Smooth muscle cell of the brain vasculature (primary cell): ENCODE data around the gene SNX6.
"Not testable (repeated sequence)": the region's sequence is repeated elsewhere in the genome, so short reads cannot be mapped to it uniquely, and the experiment has no call there.

Experiments used
- DNase-seq: peaks from one replicate; pipeline ENCODE4 v3.0.0-alpha.2; 2012; ENCODE audit warnings: low read depth, low spot score

Gene SNX6

DNA sequence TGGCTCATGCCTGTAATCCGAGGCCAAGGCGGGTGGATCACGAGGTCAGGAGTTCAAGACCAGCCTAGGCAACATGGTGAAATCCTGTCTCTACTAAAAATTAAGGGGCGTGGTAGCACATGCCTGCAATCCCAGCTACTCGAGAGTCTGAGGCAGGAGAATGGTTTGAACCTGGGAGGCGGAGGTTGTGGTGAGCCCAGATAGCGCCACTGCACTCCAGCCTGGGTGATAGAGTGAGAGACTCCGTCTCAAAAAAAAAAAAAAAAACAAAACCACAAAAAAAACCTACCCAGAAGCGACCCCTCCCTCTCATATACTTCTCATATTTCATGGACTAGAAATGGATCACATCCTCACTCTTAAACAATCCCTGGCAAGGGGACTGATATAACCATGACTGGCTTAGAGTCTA, 4.4 kb upstream of the SNX6 start:
- DNase-seq = not testable (repeated sequence)

GRCh38 chr14:34633742-34634141, 3.8 kb upstream of the SNX6 start:
- DNase-seq = no peak

DNA sequence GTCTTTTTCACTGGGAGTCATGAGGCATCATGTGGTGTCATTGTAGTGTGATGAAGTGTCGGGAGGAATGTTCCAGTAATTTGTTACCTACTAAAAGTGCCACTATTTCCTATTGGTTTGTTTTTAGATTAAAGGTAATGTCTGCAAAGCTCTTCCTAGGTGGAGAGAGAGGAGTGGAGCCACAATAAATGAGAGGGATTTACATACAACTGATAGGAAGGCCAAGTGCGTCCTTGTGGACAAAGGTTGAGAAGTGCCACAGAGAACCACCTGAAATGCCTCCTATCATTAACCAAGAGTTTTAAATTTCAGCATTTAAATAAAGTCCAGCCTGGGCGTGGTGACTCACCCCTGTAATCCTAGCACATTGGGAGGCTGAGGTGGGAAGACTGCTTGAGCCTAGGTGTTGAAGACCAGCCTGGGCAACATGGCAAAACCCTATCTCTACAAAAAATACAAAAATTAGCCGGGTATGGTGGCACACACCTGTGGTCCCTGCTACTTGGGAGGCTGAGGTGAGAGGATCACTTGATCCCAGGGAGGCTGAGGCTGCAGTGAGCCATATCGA, 2.5 kb upstream of the SNX6 start:
- no peak for DNase-seq

GRCh38 chr14:34629344-34629656, 648 bp downstream of the SNX6 start:
- DNase-seq = no peak

GRCh38 chr14:34628681-34629135, 1.2 kb downstream of the SNX6 start:
- no peak for DNase-seq

- no peak for DNase-seq
Measured at GRCh38 chr14:34623506-34623905, 6.4 kb downstream of the SNX6 start.

GRCh38 chr14:34620839-34621238, 9.1 kb downstream of the SNX6 start:
- no peak for DNase-seq

DNA sequence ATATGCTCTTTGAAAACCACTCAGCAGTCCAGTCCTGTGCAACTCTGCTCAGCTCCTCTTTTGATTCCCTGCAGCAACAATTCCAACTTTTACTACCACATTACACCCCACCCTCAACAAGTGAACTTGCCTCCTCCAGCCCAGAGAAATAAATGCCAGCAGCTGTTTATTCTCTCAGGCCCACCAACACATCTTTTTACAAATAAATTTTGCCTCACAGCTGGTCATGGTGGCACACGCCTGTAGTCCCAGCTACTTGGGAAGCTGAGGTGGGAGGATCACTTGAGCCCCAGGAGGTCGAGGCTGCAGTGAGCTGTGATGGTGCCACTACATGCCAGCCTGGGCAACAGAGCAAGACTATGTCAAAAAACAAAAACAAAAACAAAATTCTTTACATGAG, 9.8 kb downstream of the SNX6 start:
- no peak for DNase-seq

GRCh38 chr14:34619471-34619870, 10.5 kb downstream of the SNX6 start:
- DNase-seq = no peak

- DNase-seq = no peak
Measured at GRCh38 chr14:34616360-34616759, 13.6 kb downstream of the SNX6 start.

GRCh38 chr14:34615507-34615906, 14.4 kb downstream of the SNX6 start:
- DNase-seq = no peak

GRCh38 chr14:34614638-34615037, 15.3 kb downstream of the SNX6 start:
- no peak for DNase-seq

DNA sequence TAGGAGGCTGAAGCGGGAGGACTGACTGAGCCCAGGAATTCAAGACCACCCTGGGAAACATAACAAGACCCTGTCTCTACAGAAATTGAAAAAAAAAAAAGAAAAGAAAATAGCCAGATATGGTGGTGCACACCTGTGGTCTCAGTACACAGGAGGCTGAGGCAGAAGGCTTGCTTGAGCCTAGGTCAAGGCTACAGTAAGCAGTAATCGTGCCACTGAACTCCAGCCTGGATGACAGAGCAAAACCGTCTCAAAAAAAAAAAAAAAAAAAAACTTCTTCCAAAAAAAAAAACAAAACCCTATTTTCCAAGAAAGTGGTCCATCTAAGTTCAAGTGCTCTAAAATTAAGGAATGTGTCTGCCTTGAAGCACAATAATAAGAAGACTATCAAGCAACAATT, 19.8 kb downstream of the SNX6 start:
- no peak for DNase-seq

GRCh38 chr14:34605461-34605860, 24.5 kb downstream of the SNX6 start:
- no peak for DNase-seq

DNA sequence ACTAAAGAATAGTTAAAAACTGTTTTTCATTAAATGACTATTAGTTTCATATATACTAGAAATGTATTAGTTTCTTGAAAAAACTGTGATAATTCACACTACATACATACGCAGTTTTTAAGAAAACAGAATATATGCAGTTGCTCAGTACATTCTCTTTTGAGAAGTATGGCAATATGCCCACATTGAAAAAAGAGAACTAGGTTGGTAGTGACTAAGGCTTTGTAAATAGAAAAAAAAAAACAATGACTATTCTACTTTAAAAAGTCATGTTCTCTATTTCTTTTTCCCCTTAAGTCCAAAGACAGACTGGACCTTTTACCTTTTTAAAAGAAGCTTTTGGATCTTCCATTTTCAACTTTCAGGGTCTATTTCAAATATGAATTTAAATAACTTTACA, 25.0 kb downstream of the SNX6 start:
- DNase-seq = no peak

DNA sequence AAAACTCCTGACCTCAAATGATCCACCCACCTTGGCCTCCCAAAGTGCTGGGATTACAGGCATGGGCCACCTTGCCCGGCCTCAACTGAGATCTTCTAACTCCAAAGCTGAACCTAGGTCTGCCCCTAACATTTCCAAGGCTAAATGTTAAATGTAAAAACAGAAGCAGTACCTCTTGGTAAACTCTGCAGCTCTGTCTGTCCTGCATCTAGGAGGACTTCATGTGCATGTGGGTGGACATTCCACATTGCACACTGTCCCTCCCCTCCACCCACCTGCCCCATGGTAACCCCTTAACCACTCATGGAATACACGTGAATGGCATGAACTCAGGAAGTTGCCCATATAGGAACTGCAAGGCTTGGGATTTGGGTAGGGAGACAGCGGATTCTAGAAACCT, 33.1 kb downstream of the SNX6 start:
- DNase-seq = no peak

- no peak for DNase-seq
Measured at GRCh38 chr14:34593740-34594375, 36.1 kb downstream of the SNX6 start.

GRCh38 chr14:34592623-34593022, 37.3 kb downstream of the SNX6 start:
- no peak for DNase-seq

DNA sequence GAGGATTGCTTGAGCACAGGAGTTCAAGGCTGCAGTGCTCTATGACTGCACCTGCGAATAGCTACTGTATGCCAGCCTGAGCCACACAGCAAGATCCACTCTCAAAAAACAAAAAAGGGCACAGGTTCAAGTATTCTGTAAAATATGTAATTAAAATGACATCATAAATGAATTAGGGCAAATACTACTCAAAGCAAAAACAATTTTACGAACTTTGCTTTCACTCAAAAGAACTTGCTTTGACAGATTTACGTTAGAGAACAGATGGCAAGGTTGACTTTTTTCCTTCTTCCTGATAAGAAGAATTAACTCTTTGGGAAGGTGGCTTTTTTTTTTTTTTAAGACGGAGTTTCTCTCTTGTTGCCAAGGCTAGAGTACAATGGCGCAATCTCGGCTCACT, 46.4 kb downstream of the SNX6 start:
- no peak for DNase-seq

GRCh38 chr14:34582117-34582680, 47.7 kb downstream of the SNX6 start:
- no peak for DNase-seq

DNA sequence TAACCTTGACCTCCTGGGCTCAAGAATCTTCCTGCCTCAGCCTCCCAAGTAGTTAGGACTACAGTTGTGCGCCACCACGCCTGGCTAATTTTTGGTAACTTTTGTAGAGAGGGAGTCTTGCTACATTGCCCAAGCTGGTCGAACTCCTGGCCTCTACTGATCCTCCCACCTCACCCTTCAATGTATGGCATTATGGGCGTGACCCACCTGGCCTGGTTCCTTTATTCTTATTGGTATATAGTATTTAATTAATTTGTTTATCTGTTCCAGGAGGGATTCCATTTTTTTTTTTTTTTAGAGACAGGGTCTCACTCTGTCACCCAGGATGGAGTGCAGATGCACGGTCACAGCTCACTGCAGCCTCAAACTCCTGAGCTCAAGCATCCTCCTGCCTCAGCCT, 49.6 kb downstream of the SNX6 start:
- DNase-seq = no peak

DNA sequence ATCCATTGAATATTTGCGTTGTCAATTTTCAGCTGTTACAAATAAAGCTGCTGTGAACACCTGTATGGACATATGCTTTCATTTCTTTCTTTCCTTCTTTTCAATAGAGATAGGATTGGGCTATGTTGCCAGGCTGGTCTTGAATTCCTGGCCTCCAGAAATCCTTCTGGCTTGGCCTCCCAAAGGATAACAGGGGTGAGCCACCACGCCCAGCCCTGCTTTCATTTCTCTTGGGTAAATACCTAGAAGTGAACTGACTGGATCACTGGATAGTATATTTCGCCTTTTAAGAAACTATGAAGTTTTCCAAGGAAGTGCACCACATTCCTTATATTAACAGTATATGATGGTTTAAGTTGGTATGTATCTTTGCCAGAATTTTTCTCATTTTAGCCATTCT, 58.2 kb downstream of the SNX6 start:
- DNase-seq = no peak

DNA sequence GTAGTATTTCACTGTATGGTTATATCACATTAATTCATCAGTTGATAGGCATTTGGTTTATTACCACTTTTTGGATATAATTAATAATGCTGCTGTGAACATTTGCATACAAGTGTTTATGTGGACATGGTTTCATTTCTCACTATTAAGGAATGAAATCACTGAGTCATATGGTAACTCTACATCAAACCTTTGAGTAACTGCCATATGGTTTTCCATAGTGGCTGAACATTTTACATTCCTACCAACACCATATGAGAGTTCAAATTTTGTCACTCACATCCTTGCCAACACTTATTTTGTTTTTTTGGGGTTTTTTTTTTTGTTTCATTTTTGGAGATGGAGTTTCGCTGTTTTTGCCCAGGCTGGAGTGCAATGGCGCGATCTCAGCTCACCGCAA, 60.2 kb downstream of the SNX6 start:
- no peak for DNase-seq

DNA sequence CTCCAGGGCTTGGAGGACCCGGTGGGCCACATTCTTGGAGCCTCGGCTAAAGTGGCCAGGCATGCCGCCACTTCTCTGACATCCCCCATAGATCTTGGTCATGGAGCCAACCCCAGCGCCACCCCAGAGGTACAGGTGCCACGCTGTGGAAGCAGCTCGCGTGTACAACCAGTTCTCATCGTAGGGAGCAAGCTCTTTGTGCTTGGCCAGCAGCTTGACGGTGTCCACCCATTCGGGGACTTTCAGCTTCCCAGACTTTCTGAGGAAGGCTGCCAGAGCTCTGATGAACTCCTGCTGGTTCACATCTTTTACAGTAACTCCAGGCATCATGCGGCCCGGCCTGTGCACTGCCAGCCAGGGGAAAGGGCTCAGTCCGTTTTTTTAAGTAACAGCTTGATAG, 61.1 kb downstream of the SNX6 start:
- no peak for DNase-seq
